Mesenchymal stem cell (in vitro differentiated cells and primary cell): ENCODE measurements around the gene HRC.
"Not testable (repeated sequence)": the region's sequence is repeated elsewhere in the genome, so short reads cannot be mapped to it uniquely, and the experiment has no call there.

ENCODE experiments used
- DNase-seq: peaks from one replicate; pipeline ENCODE4 v3.0.0-alpha.2; 2013
- H2AFZ ChIP-seq: one replicate; pipeline ENCODE4 v1.6.1; 2013; ENCODE audit warnings: low read depth, mild to moderate bottlenecking, control low read depth, inconsistent platforms, low read length, moderate library complexity
- H2AK5ac ChIP-seq: 2 replicates; pipeline ENCODE4 v1.6.1; 2013; ENCODE audit warnings: low read length, moderate library complexity, mild to moderate bottlenecking, inconsistent platforms; ENCODE audit not compliant: severe bottlenecking
- H2BK120ac ChIP-seq: one replicate; pipeline ENCODE4 v1.6.1; 2013; ENCODE audit warnings: low read depth, mild to moderate bottlenecking, inconsistent platforms, low read length, moderate library complexity
- H2BK12ac ChIP-seq, 2 experiments: one replicate each; pipeline ENCODE4 v1.6.1; 2013; ENCODE audit warnings: inconsistent platforms in 2 of 2, low read length in 2 of 2, mild to moderate bottlenecking in 2 of 2, moderate library complexity in 2 of 2, control low read depth in 1 of 2
- H2BK15ac ChIP-seq: one replicate; pipeline ENCODE4 v1.6.1; 2013; ENCODE audit warnings: mild to moderate bottlenecking, low read depth, inconsistent platforms; ENCODE audit not compliant: poor library complexity, severe bottlenecking
- H2BK5ac ChIP-seq: 2 replicates; pipeline ENCODE4 v1.6.1; 2013; ENCODE audit warnings: low read depth, mild to moderate bottlenecking, low read length, control low read depth, inconsistent platforms; ENCODE audit not compliant: poor library complexity, severe bottlenecking
- H3K14ac ChIP-seq, 2 experiments: one replicate each; pipeline ENCODE4 v1.6.1; 2013; ENCODE audit warnings: inconsistent platforms in 2 of 2, low read length in 2 of 2, control low read depth in 1 of 2, mild to moderate bottlenecking in 1 of 2, moderate library complexity in 1 of 2
- H3K18ac ChIP-seq, 2 experiments: one replicate each; pipeline ENCODE4 v1.6.1; 2013; ENCODE audit warnings: inconsistent platforms in 2 of 2, low read length in 2 of 2, control low read depth in 1 of 2, low read depth in 1 of 2, mild to moderate bottlenecking in 1 of 2
- H3K23ac ChIP-seq, 2 experiments: one replicate each; pipeline ENCODE4 v1.6.1; 2013; ENCODE audit warnings: inconsistent platforms in 2 of 2, low read length in 2 of 2, mild to moderate bottlenecking in 2 of 2, moderate library complexity in 2 of 2, control low read depth in 1 of 2
- H3K27ac ChIP-seq: 2 replicates; pipeline ENCODE4 v1.5.1; 2013; ENCODE audit warnings: mild to moderate bottlenecking, moderate library complexity, low read length, control low read depth, inconsistent platforms; ENCODE audit not compliant: poor library complexity, severe bottlenecking
- H3K27me3 ChIP-seq, 2 experiments: 2 replicates each; pipeline versions ENCODE4 v1.6.1 to v1.7.0; 2013; ENCODE audit warnings: low read length in 2 of 2, mild to moderate bottlenecking in 2 of 2, moderate library complexity in 2 of 2, control low read depth in 1 of 2, inconsistent platforms in 1 of 2; ENCODE audit not compliant: control insufficient read depth in 1 of 2, insufficient read depth in 1 of 2
- H3K36me3 ChIP-seq, 2 experiments: 2 replicates each; pipeline versions ENCODE4 v1.6.1 to v1.7.0; 2013; ENCODE audit warnings: low read length in 2 of 2, control low read depth in 1 of 2, inconsistent platforms in 1 of 2, low read depth in 1 of 2, mild to moderate bottlenecking in 1 of 2; ENCODE audit not compliant: insufficient read depth in 2 of 2, control insufficient read depth in 1 of 2
- H3K4ac ChIP-seq, 2 experiments: one replicate each; pipeline ENCODE4 v1.6.1; 2013; ENCODE audit warnings: inconsistent platforms in 2 of 2, low read length in 2 of 2, mild to moderate bottlenecking in 2 of 2, moderate library complexity in 2 of 2, control low read depth in 1 of 2, low read depth in 1 of 2
- H3K4me1 ChIP-seq: 2 replicates; pipeline ENCODE4 v1.6.1; 2013; ENCODE audit warnings: low read depth, low read length, control low read depth; ENCODE audit not compliant: control insufficient read depth, insufficient read depth
- H3K4me2 ChIP-seq: 2 replicates; pipeline ENCODE4 v1.6.1; 2013; ENCODE audit warnings: low read length, mild to moderate bottlenecking, inconsistent platforms; ENCODE audit not compliant: poor library complexity, severe bottlenecking
- H3K4me3 ChIP-seq, 2 experiments: 2 replicates each; pipeline versions ENCODE4 v1.5.1 to v1.7.0; 2013; ENCODE audit warnings: low read length in 2 of 2, mild to moderate bottlenecking in 2 of 2, control low read depth in 1 of 2, low read depth in 1 of 2; ENCODE audit not compliant: insufficient read depth in 1 of 2
- H3K79me1 ChIP-seq: replicated peaks from 2 replicates; pipeline ENCODE4 v1.6.1; 2013; ENCODE audit warnings: mild to moderate bottlenecking, control low read depth, low read length, inconsistent platforms; ENCODE audit not compliant: poor library complexity, severe bottlenecking
- H3K9ac ChIP-seq: 2 replicates; pipeline ENCODE4 v1.7.0; 2013; ENCODE audit warnings: mild to moderate bottlenecking, low read length, moderate library complexity
- H3K9me3 ChIP-seq: 2 replicates; pipeline ENCODE4 v1.7.0; 2013; ENCODE audit warnings: mild to moderate bottlenecking, low read length; ENCODE audit not compliant: control insufficient read depth
- H4K8ac ChIP-seq: one replicate; pipeline ENCODE4 v1.6.1; 2013; ENCODE audit warnings: inconsistent platforms, mild to moderate bottlenecking, low read length, moderate library complexity
- H4K91ac ChIP-seq: one replicate; pipeline ENCODE4 v1.6.1; 2013; ENCODE audit warnings: mild to moderate bottlenecking, low read length, inconsistent platforms
- WGBS: methylation state at CpG from one replicate; pipeline ENCODE4 v1.1.7; 2013; ENCODE audit warnings: mixed read lengths; 5-methylcytosine and 5-hydroxymethylcytosine counted together

The HRC gene

GRCh38 chr19:49149652-49150105, 5.5 kb downstream of the HRC start:
- peak overlapping the region in 1 of 2 experiments; percentile 66 for H3K23ac ChIP-seq
- peak overlapping the region; percentile 93 for H3K9ac ChIP-seq
- peak overlapping the region; percentile 73 for H2BK15ac ChIP-seq
- DNase-seq: peak; percentile 93
- peak overlapping the region; percentile 49 to 75 for H2BK12ac ChIP-seq
- H3K27ac ChIP-seq: peak overlapping the region; percentile 15
- no peaks in the 10 kb centered on the region for H3K9me3 ChIP-seq
- 0% methylated on average over 17 of the region's 23 CpGs for WGBS
- H4K91ac ChIP-seq: peak overlapping the region; percentile 87
- peak overlapping the region in 1 of 2 experiments; percentile 37 for H3K14ac ChIP-seq
- H3K4me2 ChIP-seq: peak overlapping the region; percentile 75
- no peak overlapping the region for H2AK5ac ChIP-seq
- peak overlapping the region; percentile 27 for H4K8ac ChIP-seq
- H2AFZ ChIP-seq: peak overlapping the region; percentile 72
- H3K4me3 ChIP-seq: peak overlapping the region; percentile 65 to 99
- H3K36me3 ChIP-seq: no peaks in the 10 kb centered on the region
- H3K18ac ChIP-seq: peak overlapping the region; percentile 82 to 94
- no peak overlapping the region for H2BK5ac ChIP-seq
- peak overlapping the region; percentile 43 to 88 for H3K4ac ChIP-seq
- peaks cover 4 to 16% of the 10 kb centered on the region in 2 experiments for H3K27me3 ChIP-seq
- H3K79me1 ChIP-seq: no peaks in the 10 kb centered on the region
- H2BK120ac ChIP-seq: peak overlapping the region; percentile 21
- peaks cover 33% of the 10 kb centered on the region for H3K4me1 ChIP-seq

GRCh38 chr19:49148784-49149651, 6.2 kb downstream of the HRC start:
- peak overlapping the region; percentile 15 for H3K27ac ChIP-seq
- peak overlapping the region; percentile 65 to 99 for H3K4me3 ChIP-seq
- no peaks in the 10 kb centered on the region for H3K9me3 ChIP-seq
- H2BK5ac ChIP-seq: no peak overlapping the region
- H3K23ac ChIP-seq: peak overlapping the region in 1 of 2 experiments; percentile 73
- H2AK5ac ChIP-seq: no peak overlapping the region
- peak overlapping the region; percentile 15 to 38 for H2BK12ac ChIP-seq
- peak overlapping the region; percentile 93 for H3K9ac ChIP-seq
- no peaks in the 10 kb centered on the region for H3K36me3 ChIP-seq
- peak overlapping the region; percentile 73 for H2BK15ac ChIP-seq
- peak overlapping the region; percentile 37 to 94 for H3K18ac ChIP-seq
- H3K4me1 ChIP-seq: peaks cover 33% of the 10 kb centered on the region
- peak overlapping the region; percentile 75 for H3K4me2 ChIP-seq
- no peak overlapping the region for H4K91ac ChIP-seq
- H2AFZ ChIP-seq: peak overlapping the region; percentile 92
- peak; percentile 95 for DNase-seq
- H3K27me3 ChIP-seq: peaks cover 4 to 16% of the 10 kb centered on the region in 2 experiments
- H3K79me1 ChIP-seq: no peaks in the 10 kb centered on the region
- no peak overlapping the region for H3K14ac ChIP-seq
- peak overlapping the region in 1 of 2 experiments; percentile 43 for H3K4ac ChIP-seq
- no peak overlapping the region for H2BK120ac ChIP-seq
- H4K8ac ChIP-seq: peak overlapping the region; percentile 24
- under 1% methylated on average over 45 of the region's 49 CpGs for WGBS

- H3K79me1 ChIP-seq: no peaks in the 10 kb centered on the region
- H2BK5ac ChIP-seq: no peak overlapping the region
- no peak overlapping the region for H3K4ac ChIP-seq
- H4K8ac ChIP-seq: no peak overlapping the region
- H2BK12ac ChIP-seq: no peak overlapping the region
- H3K14ac ChIP-seq: no peak overlapping the region
- H3K9ac ChIP-seq: no peak overlapping the region
- H2BK120ac ChIP-seq: no peak overlapping the region
- H3K9me3 ChIP-seq: no peaks in the 10 kb centered on the region
- H3K36me3 ChIP-seq: no peaks in the 10 kb centered on the region
- H4K91ac ChIP-seq: no peak overlapping the region
- WGBS: 84% methylated on average over 11 of the region's 11 CpGs
- no peak overlapping the region for H3K4me2 ChIP-seq
- H2AK5ac ChIP-seq: no peak overlapping the region
- DNase-seq: no peak
- H3K27ac ChIP-seq: no peak overlapping the region
- H3K4me3 ChIP-seq: no peak overlapping the region
- H3K27me3 ChIP-seq: peaks cover 4 to 14% of the 10 kb centered on the region in 2 experiments
- H3K23ac ChIP-seq: no peak overlapping the region
- no peak overlapping the region for H2AFZ ChIP-seq
- no peak overlapping the region for H2BK15ac ChIP-seq
- no peak overlapping the region for H3K18ac ChIP-seq
- H3K4me1 ChIP-seq: peaks cover 33% of the 10 kb centered on the region
Measured at GRCh38 chr19:49148044-49148682, 7.0 kb downstream of the HRC start.

DNA sequence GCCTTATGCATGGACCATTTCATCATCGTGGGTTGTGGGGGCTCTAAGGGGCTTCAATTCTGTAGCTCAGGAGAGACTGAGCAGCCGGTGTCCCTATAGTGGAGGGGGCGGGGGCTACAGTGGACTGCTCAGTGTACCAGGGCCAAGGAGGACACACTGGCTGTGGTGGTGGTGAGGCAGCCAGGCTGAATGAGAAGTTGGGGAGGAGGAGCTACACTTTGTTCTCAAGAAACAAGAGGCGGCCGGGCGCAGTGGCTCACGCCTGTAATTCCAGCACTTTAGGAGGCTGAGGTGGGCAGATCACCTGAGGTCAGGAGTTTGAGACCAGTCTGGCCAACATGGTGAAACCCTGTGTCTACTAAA, 8.8 kb downstream of the HRC start:
- Histone ChIP-seq H3K4me3 (peak overlapping the region in 1 of 2 experiments; percentile 75), H3K4me2 (peak overlapping the region; percentile 4), H3K4me1 (peaks cover 35% of the 10 kb centered on the region), H3K27me3 (peaks cover 4 to 13% of the 10 kb centered on the region in 2 experiments)
- not testable (repeated sequence) for H3K4ac ChIP-seq, H2BK15ac ChIP-seq, H4K8ac ChIP-seq, H2BK12ac ChIP-seq, H3K14ac ChIP-seq, H3K23ac ChIP-seq, H2AFZ ChIP-seq, DNase-seq, H3K18ac ChIP-seq, H2BK5ac ChIP-seq, H3K79me1 ChIP-seq, H3K27ac ChIP-seq, H3K9ac ChIP-seq, H4K91ac ChIP-seq, H3K9me3 ChIP-seq, H2AK5ac ChIP-seq, H3K36me3 ChIP-seq, H2BK120ac ChIP-seq
- 42% methylated on average over 7 of the region's 7 CpGs for WGBS
